SH-SY5Y (cell line): ENCODE measurements around the gene PACS2.

Experiments
- GATA2 ChIP-seq: IDR thresholded peaks from 2 replicates; pipeline ENCODE4 v1.6.1; 2011; ENCODE audit warnings: mild to moderate bottlenecking, low read depth, low read length
- GATA3 ChIP-seq: IDR thresholded peaks from 2 replicates; pipeline ENCODE4 v1.6.1; 2011; ENCODE audit warnings: low read depth, mild to moderate bottlenecking, low read length, moderate library complexity

GRCh38 chr14:105337966-105338741 is 23.6 kb downstream of the PACS2 start:
- TF ChIP-seq GATA2 (no peak), GATA3 (no peak)
